MCF 10A (cell line): ENCODE measurements around the gene MASP1. TPM values are rescaled to one million over a fixed set of nuclear protein-coding genes. Genes with fewer than 3 reads are reported as not detected.

Experiments
- BruUV-seq: library from RNA; stranded (reverse); fragments of 400-500 nt; replicated peaks from 2 replicates; lab custom pipeline; 2021; lab: Mats Ljungman, UMichigan
- CTCF ChIA-PET: fragments of 300-600 bp; sonication (Branson Sonifier 250); formaldehyde crosslinking; extraction: SDS; loops from one replicate; lab custom pipeline; 2021; ENCODE audit warnings: antibody characterized with exemption, inconsistent platforms; lab: Yijun Ruan, JAX
- POLR2A ChIA-PET: fragments of 300-600, 350-650 bp; sonication (Branson Sonifier 250); formaldehyde crosslinking; extraction: SDS; loops from one replicate; lab custom pipeline; 2020; ENCODE audit warnings: antibody characterized with exemption, inconsistent platforms; lab: Yijun Ruan, JAX
- DNase-seq: peaks from one replicate; pipeline ENCODE4 v3.0.0-alpha.2; 2018; ENCODE audit not compliant: unreplicated experiment
- H3K27ac Mint-ChIP-seq: one replicate; pipeline ENCODE4 v1.8.0; 2022; ENCODE audit warnings: mild to moderate bottlenecking, low read depth, mixed read lengths; ENCODE audit not compliant: unreplicated experiment
- H3K27me3 Mint-ChIP-seq: one replicate; pipeline ENCODE4 v1.8.0; 2022; ENCODE audit warnings: mixed read lengths; ENCODE audit not compliant: insufficient read depth, unreplicated experiment
- H3K36me3 Mint-ChIP-seq: one replicate; pipeline ENCODE4 v1.8.0; 2022; ENCODE audit warnings: mild to moderate bottlenecking, moderate library complexity, mixed read lengths; ENCODE audit not compliant: insufficient read depth, unreplicated experiment
- H3K4me1 Mint-ChIP-seq: one replicate; pipeline ENCODE4 v1.8.0; 2022; ENCODE audit warnings: mixed read lengths; ENCODE audit not compliant: insufficient read depth, unreplicated experiment
- H3K4me3 Mint-ChIP-seq: one replicate; pipeline ENCODE4 v1.8.0; 2022; ENCODE audit warnings: mild to moderate bottlenecking, moderate library complexity, mixed read lengths; ENCODE audit not compliant: unreplicated experiment
- H3K9me3 Mint-ChIP-seq: one replicate; pipeline ENCODE4 v1.8.0; 2022; ENCODE audit warnings: mixed read lengths; ENCODE audit not compliant: unreplicated experiment
- intact Hi-C: fragments of 100-400 bp; cut with micrococcal nuclease; formaldehyde crosslinking; loops from 2 replicates; pipeline ENCODE4 v1.14.1; 2022
- total RNA-seq: library from RNA; stranded (reverse); gene quantifications from 2 replicates; pipeline ENCODE4 v1.2.3, GENCODE V29; 2022
- TF ChIP-seq, protein P1 (sequence below): fragments of 200-600 bp; IDR thresholded peaks from one replicate; pipeline ENCODE4 v1.8.0; 2022; ENCODE audit warnings: antibody characterized with exemption, mild to moderate bottlenecking; ENCODE audit not compliant: unreplicated experiment

MASP1 gene
- total RNA-seq, 1 experiment from 2014 or later, result not detected

DNA sequence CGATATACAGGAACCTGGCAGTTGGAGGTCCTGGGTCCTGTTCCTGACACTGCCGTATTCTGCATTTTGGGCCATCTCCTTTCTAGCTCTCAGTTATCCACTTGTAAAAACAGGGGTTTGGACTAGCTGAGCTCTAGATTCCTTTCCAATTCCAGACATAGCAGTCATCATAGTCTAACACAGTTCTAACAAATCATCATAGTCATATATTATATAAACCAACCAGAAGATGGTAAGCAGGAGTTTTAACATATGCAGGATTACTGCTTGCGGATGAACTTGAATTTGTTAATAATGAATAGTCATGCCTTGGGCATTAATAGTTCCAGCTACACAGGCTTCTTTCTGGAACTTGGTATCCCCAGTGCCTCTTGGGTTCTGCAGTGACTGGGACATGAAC lies 26.6 kb downstream of the MASP1 start:
- H3K9me3 Mint-ChIP-seq, result peaks cover 19% of the 10 kb centered on the region
- POLR2A ChIA-PET, result interaction anchor here (2.2 kb wide), 1 partner anchor 10 kb away, joined by 6 read pairs; no protein-coding TSS in a partner anchor
- H3K4me1 Mint-ChIP-seq, result peaks cover 5% of the 10 kb centered on the region
- CTCF ChIA-PET, result interaction anchor here (0.6 to 1.1 kb wide), 3 partner anchors 9 to 15 kb away, joined by 3 to 4 read pairs (median 3); no protein-coding TSS in a partner anchor
- TF ChIP-seq, protein P1, sequence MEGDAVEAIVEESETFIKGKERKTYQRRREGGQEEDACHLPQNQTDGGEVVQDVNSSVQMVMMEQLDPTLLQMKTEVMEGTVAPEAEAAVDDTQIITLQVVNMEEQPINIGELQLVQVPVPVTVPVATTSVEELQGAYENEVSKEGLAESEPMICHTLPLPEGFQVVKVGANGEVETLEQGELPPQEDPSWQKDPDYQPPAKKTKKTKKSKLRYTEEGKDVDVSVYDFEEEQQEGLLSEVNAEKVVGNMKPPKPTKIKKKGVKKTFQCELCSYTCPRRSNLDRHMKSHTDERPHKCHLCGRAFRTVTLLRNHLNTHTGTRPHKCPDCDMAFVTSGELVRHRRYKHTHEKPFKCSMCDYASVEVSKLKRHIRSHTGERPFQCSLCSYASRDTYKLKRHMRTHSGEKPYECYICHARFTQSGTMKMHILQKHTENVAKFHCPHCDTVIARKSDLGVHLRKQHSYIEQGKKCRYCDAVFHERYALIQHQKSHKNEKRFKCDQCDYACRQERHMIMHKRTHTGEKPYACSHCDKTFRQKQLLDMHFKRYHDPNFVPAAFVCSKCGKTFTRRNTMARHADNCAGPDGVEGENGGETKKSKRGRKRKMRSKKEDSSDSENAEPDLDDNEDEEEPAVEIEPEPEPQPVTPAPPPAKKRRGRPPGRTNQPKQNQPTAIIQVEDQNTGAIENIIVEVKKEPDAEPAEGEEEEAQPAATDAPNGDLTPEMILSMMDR, result no peak
- BruUV-seq, result no TSS peak
- no peaks in the 10 kb centered on the region for H3K36me3 Mint-ChIP-seq
- no peak overlapping the region for H3K4me3 Mint-ChIP-seq
- no peak overlapping the region for H3K27ac Mint-ChIP-seq
- no peak for DNase-seq
- no peaks in the 10 kb centered on the region for H3K27me3 Mint-ChIP-seq
- intact Hi-C loops, result no loop called here

GRCh38 chr3:187264021-187264420 lies 27.5 kb downstream of the MASP1 start:
- Mint-ChIP-seq H3K4me3 (no peak overlapping the region), H3K27ac (peak overlapping the region; percentile 80), H3K9me3 (peaks cover 15% of the 10 kb centered on the region), H3K36me3 (no peaks in the 10 kb centered on the region), H3K4me1 (peaks cover 5% of the 10 kb centered on the region), H3K27me3 (no peaks in the 10 kb centered on the region)
- TF ChIP-seq, protein P1, result no peak
- POLR2A ChIA-PET, result interaction anchor here (1.2 kb wide), 1 partner anchor 93 kb away, joined by 4 read pairs; no protein-coding TSS in a partner anchor
- intact Hi-C loops, result no loop called here
- DNase-seq, result peak; percentile 66
- no TSS peak for BruUV-seq
- CTCF ChIA-PET, result interaction anchor here (0.6 kb wide), 1 partner anchor 10 kb away, joined by 3 read pairs; no protein-coding TSS in a partner anchor

- intact Hi-C loops, result no loop called here
- Mint-ChIP-seq H3K4me3 (no peak overlapping the region), H3K27me3 (no peaks in the 10 kb centered on the region), H3K4me1 (peaks cover 5% of the 10 kb centered on the region), H3K9me3 (peaks cover 11% of the 10 kb centered on the region), H3K27ac (no peak overlapping the region), H3K36me3 (no peaks in the 10 kb centered on the region)
- no TSS peak for BruUV-seq
- POLR2A ChIA-PET, result interaction anchor here (1.2 kb wide), 1 partner anchor 92 kb away, joined by 4 read pairs; no protein-coding TSS in a partner anchor
- TF ChIP-seq, protein P1, result no peak
- DNase-seq, result no peak
- CTCF ChIA-PET, result no interaction called here
Observed at GRCh38 chr3:187263270-187263669, 28.3 kb downstream of the MASP1 start.

DNA sequence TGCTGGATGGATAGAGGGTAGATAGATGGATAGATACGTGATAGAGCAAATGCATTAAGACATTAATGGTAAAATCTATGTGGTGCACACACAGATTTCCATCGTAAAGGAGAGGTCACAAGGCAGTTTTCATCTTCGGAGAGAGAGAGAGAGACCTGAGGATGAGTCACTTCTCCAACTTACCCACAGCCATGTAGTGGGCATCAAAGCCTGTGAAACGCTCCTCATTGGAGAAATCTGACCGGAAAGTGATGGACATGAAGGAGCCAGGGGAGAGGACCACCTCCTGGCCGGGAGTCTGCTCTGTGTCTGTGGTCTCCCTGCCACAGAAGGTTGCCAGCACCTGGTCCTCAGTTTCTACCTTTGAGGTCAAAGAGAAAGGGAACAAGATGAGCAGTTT lies 29.2 kb downstream of the MASP1 start:
- Mint-ChIP-seq H3K27me3 (no peaks in the 10 kb centered on the region), H3K4me1 (peaks cover 5% of the 10 kb centered on the region), H3K36me3 (no peaks in the 10 kb centered on the region), H3K4me3 (no peak overlapping the region), H3K9me3 (peaks cover 8% of the 10 kb centered on the region), H3K27ac (no peak overlapping the region)
- POLR2A ChIA-PET, result no interaction called here
- no TSS peak for BruUV-seq
- TF ChIP-seq, protein P1, result no peak
- DNase-seq, result no peak
- intact Hi-C loops, result no loop called here
- CTCF ChIA-PET, result no interaction called here
